Neural cell (in vitro differentiated cells): ENCODE data around the gene METTL1.

Experiments
- CTCF ChIP-seq: fragments of 450-650 bp; IDR thresholded peaks from 2 replicates; pipeline ENCODE4 v1.5.1; 2014; ENCODE audit warnings: antibody characterized with exemption, mild to moderate bottlenecking, moderate library complexity; ENCODE audit not compliant: poor library complexity, severe bottlenecking
- POLR2AphosphoS5 ChIP-seq: IDR thresholded peaks from 2 replicates; pipeline ENCODE4 v1.6.1; 2012
- REST ChIP-seq: IDR thresholded peaks from 2 replicates; pipeline ENCODE4 v1.6.1; 2012; ENCODE audit warnings: borderline replicate concordance
- SMC3 ChIP-seq: fragments of 450-650 bp; conservative IDR thresholded peaks from 2 replicates; pipeline ENCODE4 v1.6.1; 2014; ENCODE audit warnings: antibody characterized with exemption, mild to moderate bottlenecking, moderate library complexity; ENCODE audit not compliant: poor library complexity

- TF ChIP-seq CTCF (no peak), REST (no peak), SMC3 (no peak), POLR2AphosphoS5 (no peak)
Observed at GRCh38 chr12:57761391-57761998, 10.4 kb downstream of the METTL1 start.
